Immature natural killer cell (primary cell): ENCODE results near the gene CEACAM1. TPM values are rescaled to one million over a fixed set of nuclear protein-coding genes. Genes with fewer than 3 reads are reported as not detected.
"Not testable (repeated sequence)": the region's sequence is repeated elsewhere in the genome, so short reads cannot be mapped to it uniquely, and the experiment has no call there.

Experiments used
- DNase-seq, 3 donors: peaks; one replicate each; pipeline ENCODE4 v3.0.0; 2022; ENCODE audit warnings: mixed read lengths in 1 of 3
- H3K27ac Mint-ChIP-seq, 6 donors: one replicate each; pipeline ENCODE4 v1.8.0; 2020; ENCODE audit warnings: mixed read lengths in 6 of 6, mild to moderate bottlenecking in 5 of 6, inconsistent platforms in 4 of 6, moderate library complexity in 3 of 6
- H3K27me3 Mint-ChIP-seq, 3 donors: one replicate each; pipeline ENCODE4 v1.8.0; 2020 to 2021; ENCODE audit warnings: low read depth in 3 of 3, mild to moderate bottlenecking in 3 of 3, mixed read lengths in 3 of 3, moderate library complexity in 3 of 3, inconsistent platforms in 1 of 3
- H3K36me3 Mint-ChIP-seq, 3 donors: one replicate each; pipeline ENCODE4 v1.8.0; 2020; ENCODE audit warnings: mixed read lengths in 3 of 3, inconsistent platforms in 2 of 3, mild to moderate bottlenecking in 2 of 3
- H3K4me1 Mint-ChIP-seq, 2 donors: one replicate each; pipeline ENCODE4 v1.8.0; 2020; ENCODE audit warnings: inconsistent platforms in 2 of 2, mild to moderate bottlenecking in 2 of 2, mixed read lengths in 2 of 2, moderate library complexity in 1 of 2
- H3K4me3 Mint-ChIP-seq, 5 donors: one replicate each; pipeline ENCODE4 v1.8.0; 2020; ENCODE audit warnings: mild to moderate bottlenecking in 5 of 5, mixed read lengths in 5 of 5, inconsistent platforms in 3 of 5, moderate library complexity in 3 of 5
- H3K9me3 Mint-ChIP-seq, 6 donors: one replicate each; pipeline ENCODE4 v1.8.0; 2020; ENCODE audit warnings: mild to moderate bottlenecking in 6 of 6, mixed read lengths in 6 of 6, inconsistent platforms in 4 of 6, moderate library complexity in 3 of 6
- polyA plus RNA-seq, 3 donors: library from polyadenylated mRNA; unstranded; fragments of 300-500 nt; fragmentation: Illumina TruSeq; gene quantifications; one replicate each; pipeline ENCODE4 v1.2.3, GENCODE V29; 2021

The CEACAM1 gene
- polyA plus RNA-seq, result not detected

GRCh38 chr19:42528354-42529247, at the start of gene CEACAM1:
TSS of gene CEACAM1 (minus strand) at chr19:42528481. CDS start at chr19:42528374, 107 bp downstream.
- Mint-ChIP-seq H3K27ac (peak within 1 kb of the TSS in 2 of 6 donors; percentile 21 to 83), H3K4me1 (peaks cover 10 to 11% of the 10 kb centered on the region in 2 donors), H3K9me3 (no peaks in the 10 kb centered on the region), H3K27me3 (peaks cover 0 to 6% (median 2%) of the 10 kb centered on the region in 3 donors), H3K36me3 (no peaks in the 10 kb centered on the region), H3K4me3 (peak within 1 kb of the TSS in 1 of 5 donors; percentile 55)
- DNase-seq, result no peak

- Mint-ChIP-seq H3K27ac (no peak overlapping the region), H3K4me3 (no peak overlapping the region), H3K36me3 (no peaks in the 10 kb centered on the region), H3K27me3 (peaks cover 2 to 7% (median 2%) of the 10 kb centered on the region in 3 donors), H3K9me3 (no peaks in the 10 kb centered on the region), H3K4me1 (no peaks in the 10 kb centered on the region)
- DNase-seq, result no peak
These were observed 48.7 kb upstream of the CEACAM1 start for GRCh38 chr19:42577016-42577415.

GRCh38 chr19:42576241-42576640, 48.0 kb upstream of the CEACAM1 start:
- DNase-seq, result no peak
- Mint-ChIP-seq H3K36me3 (no peaks in the 10 kb centered on the region), H3K4me1 (no peaks in the 10 kb centered on the region), H3K4me3 (no peak overlapping the region), H3K27me3 (peaks cover 2 to 7% (median 2%) of the 10 kb centered on the region in 3 donors), H3K9me3 (no peaks in the 10 kb centered on the region), H3K27ac (no peak overlapping the region)

- no peak overlapping the region for H3K27ac Mint-ChIP-seq
- no peak overlapping the region for H3K4me3 Mint-ChIP-seq
- H3K4me1 Mint-ChIP-seq, result no peaks in the 10 kb centered on the region
- peaks cover 2 to 7% (median 2%) of the 10 kb centered on the region in 3 donors for H3K27me3 Mint-ChIP-seq
- H3K9me3 Mint-ChIP-seq, result no peaks in the 10 kb centered on the region
- no peaks in the 10 kb centered on the region for H3K36me3 Mint-ChIP-seq
- no peak for DNase-seq
These were observed 45.4 kb upstream of the CEACAM1 start for GRCh38 chr19:42573642-42574041.

- peaks cover 4 to 8% (median 4%) of the 10 kb centered on the region in 3 donors for H3K27me3 Mint-ChIP-seq
- H3K36me3 Mint-ChIP-seq, result no peaks in the 10 kb centered on the region
- no peaks in the 10 kb centered on the region for H3K4me1 Mint-ChIP-seq
- H3K9me3 Mint-ChIP-seq, result no peaks in the 10 kb centered on the region
- no peak overlapping the region for H3K27ac Mint-ChIP-seq
- DNase-seq, result no peak
- no peak overlapping the region for H3K4me3 Mint-ChIP-seq
These were observed 42.8 kb upstream of the CEACAM1 start for GRCh38 chr19:42571116-42571515.

GRCh38 chr19:42569193-42569592, 40.9 kb upstream of the CEACAM1 start:
- Mint-ChIP-seq H3K9me3 (no peaks in the 10 kb centered on the region), H3K27me3 (peaks cover 4 to 7% (median 6%) of the 10 kb centered on the region in 3 donors), H3K4me3 (no peak overlapping the region), H3K36me3 (no peaks in the 10 kb centered on the region), H3K27ac (no peak overlapping the region), H3K4me1 (no peaks in the 10 kb centered on the region)
- DNase-seq, result no peak

GRCh38 chr19:42568006-42568405, 39.7 kb upstream of the CEACAM1 start:
- no peak overlapping the region for H3K27ac Mint-ChIP-seq
- no peak overlapping the region for H3K4me3 Mint-ChIP-seq
- H3K36me3 Mint-ChIP-seq, result no peaks in the 10 kb centered on the region

GRCh38 chr19:42567567-42567966, 39.3 kb upstream of the CEACAM1 start:
- Mint-ChIP-seq H3K4me3 (no peak overlapping the region), H3K4me1 (no peaks in the 10 kb centered on the region), H3K27me3 (peaks cover 5 to 7% (median 7%) of the 10 kb centered on the region in 3 donors), H3K9me3 (no peaks in the 10 kb centered on the region), H3K27ac (no peak overlapping the region), H3K36me3 (no peaks in the 10 kb centered on the region)
- DNase-seq, result no peak

More at GRCh38 chr19:42568006-42568405, 39.7 kb upstream of the CEACAM1 start:
- peaks cover 7 to 8% (median 7%) of the 10 kb centered on the region in 3 donors for H3K27me3 Mint-ChIP-seq
- H3K9me3 Mint-ChIP-seq, result no peaks in the 10 kb centered on the region
- DNase-seq, result no peak
- H3K4me1 Mint-ChIP-seq, result no peaks in the 10 kb centered on the region

GRCh38 chr19:42563352-42564210, 35.3 kb upstream of the CEACAM1 start:
- no peak overlapping the region for H3K4me3 Mint-ChIP-seq
- H3K4me1 Mint-ChIP-seq, result no peaks in the 10 kb centered on the region
- no peak overlapping the region for H3K27ac Mint-ChIP-seq
- no peaks in the 10 kb centered on the region for H3K9me3 Mint-ChIP-seq
- H3K36me3 Mint-ChIP-seq, result no peaks in the 10 kb centered on the region
- H3K27me3 Mint-ChIP-seq, result peaks cover 7 to 11% (median 9%) of the 10 kb centered on the region in 3 donors
- DNase-seq, result peak in 1 of 3 donors; percentile 4

- Mint-ChIP-seq H3K27me3 (peaks cover 5 to 15% (median 8%) of the 10 kb centered on the region in 3 donors), H3K36me3 (no peaks in the 10 kb centered on the region), H3K9me3 (no peaks in the 10 kb centered on the region), H3K27ac (no peak overlapping the region), H3K4me1 (peaks cover 0 to 2% of the 10 kb centered on the region in 2 donors), H3K4me3 (no peak overlapping the region)
- no peak for DNase-seq
These were observed 33.2 kb upstream of the CEACAM1 start for GRCh38 chr19:42561512-42561911.

- no peak for DNase-seq
- peaks cover 5 to 12% (median 7%) of the 10 kb centered on the region in 3 donors for H3K27me3 Mint-ChIP-seq
- peaks cover 0 to 2% of the 10 kb centered on the region in 2 donors for H3K4me1 Mint-ChIP-seq
- H3K9me3 Mint-ChIP-seq, result no peaks in the 10 kb centered on the region
- H3K27ac Mint-ChIP-seq, result no peak overlapping the region
- H3K4me3 Mint-ChIP-seq, result no peak overlapping the region
- H3K36me3 Mint-ChIP-seq, result no peaks in the 10 kb centered on the region
These were observed 32.5 kb upstream of the CEACAM1 start for GRCh38 chr19:42560731-42561130.

GRCh38 chr19:42558450-42559150, 30.3 kb upstream of the CEACAM1 start:
- no peaks in the 10 kb centered on the region for H3K9me3 Mint-ChIP-seq
- H3K4me1 Mint-ChIP-seq, result peaks cover 0 to 4% of the 10 kb centered on the region in 2 donors
- no peak for DNase-seq
- H3K36me3 Mint-ChIP-seq, result no peaks in the 10 kb centered on the region
- H3K27me3 Mint-ChIP-seq, result peaks cover 3 to 16% (median 9%) of the 10 kb centered on the region in 3 donors
- no peak overlapping the region for H3K4me3 Mint-ChIP-seq
- H3K27ac Mint-ChIP-seq, result no peak overlapping the region

- not testable (repeated sequence) for H3K4me1 Mint-ChIP-seq, DNase-seq, H3K27ac Mint-ChIP-seq, H3K36me3 Mint-ChIP-seq, H3K9me3 Mint-ChIP-seq, H3K4me3 Mint-ChIP-seq
- H3K27me3 Mint-ChIP-seq, result peaks cover 1 to 16% (median 4%) of the 10 kb centered on the region in 3 donors
These were observed 29.1 kb upstream of the CEACAM1 start for GRCh38 chr19:42557386-42557871.
